GM12878 (cell line): Measurements from ENCODE around the gene DYNC1I2. TPM values are rescaled to one million over a fixed set of nuclear protein-coding genes. Genes with fewer than 3 reads are reported as not detected.

Experiments
- ATAC-seq: fragments of 200-7000 bp; cut with Tn5 transposase; 3 replicates; pipeline ENCODE4 v1.9.1; 2020; ENCODE audit warnings: mild to moderate bottlenecking, moderate library complexity
- BruUV-seq: library from RNA; stranded (reverse); fragments of 400-500 nt; replicated peaks from 2 replicates; lab custom pipeline; 2021; lab: Mats Ljungman, UMichigan
- CTCF ChIA-PET: fragments of 300-600 bp; sonication (Branson Sonifier 250); formaldehyde crosslinking; extraction: SDS; loops from one replicate; lab custom pipeline; 2021; ENCODE audit warnings: inconsistent platforms; lab: Yijun Ruan, JAX
- POLR2A ChIA-PET: fragments of 350-600 bp; formaldehyde crosslinking; extraction: SDS; loops from one replicate; lab custom pipeline; 2021; ENCODE audit warnings: inconsistent platforms; lab: Charles Lee
- RAD21 ChIA-PET: fragments of 300-600 bp; sonication (Branson Sonifier 250); formaldehyde crosslinking; loops from one replicate; lab custom pipeline; 2023; ENCODE audit warnings: antibody characterized with exemption; ENCODE audit not compliant: unreplicated experiment; lab: Charles Lee
- SMC1A ChIA-PET: fragments of 300-600 bp; sonication (Branson Sonifier 250); formaldehyde crosslinking; loops from one replicate; lab custom pipeline; 2023; ENCODE audit not compliant: unreplicated experiment, uncharacterized antibody; lab: Charles Lee
- DNase-seq: peaks from one replicate; pipeline ENCODE4 v3.0.0-alpha.2; 2011; ENCODE audit warnings: low read depth, low spot score
- FAIRE-seq: peaks from 3 replicates; lab custom pipeline; 2011; peaks lifted over from hg19 to GRCh38; lab: Jason Lieb, UNC
- H2AFZ ChIP-seq: 2 replicates; pipeline ENCODE4 v1.6.0; 2011; ENCODE audit warnings: low read depth, low read length, control low read depth; ENCODE audit not compliant: control insufficient read depth
- H3K27ac ChIP-seq: 2 replicates; pipeline ENCODE4 v1.5.1; 2011; ENCODE audit warnings: control low read depth; ENCODE audit not compliant: control insufficient read depth, insufficient read depth
- H3K27me3 ChIP-seq, 2 experiments: replicated peaks in 1 of 2; 2 replicates each; pipeline versions ENCODE4 v1.6.0 to v1.6.1; 2011; ENCODE audit warnings: low read length in 1 of 2; ENCODE audit not compliant: control insufficient read depth in 2 of 2, insufficient read depth in 2 of 2
- H3K36me3 ChIP-seq, 2 experiments: 2 replicates each; pipeline ENCODE4 v1.5.1; 2011; ENCODE audit warnings: low read length in 1 of 2; ENCODE audit not compliant: control insufficient read depth in 2 of 2, insufficient read depth in 2 of 2
- H3K4me1 ChIP-seq: 2 replicates; pipeline ENCODE4 v1.6.1; 2011; ENCODE audit warnings: mild to moderate bottlenecking, low read length, moderate library complexity, mixed read lengths; ENCODE audit not compliant: control insufficient read depth, insufficient read depth
- H3K4me2 ChIP-seq: 2 replicates; pipeline ENCODE4 v1.6.0; 2011; ENCODE audit warnings: control low read depth; ENCODE audit not compliant: control insufficient read depth, insufficient read depth
- H3K4me3 ChIP-seq: fragments of 200-600 bp; sonication (generic); 2 replicates; pipeline ENCODE4 v1.5.1; 2016
- H3K79me2 ChIP-seq: 2 replicates; pipeline ENCODE4 v1.6.0; 2011; ENCODE audit warnings: low read length; ENCODE audit not compliant: control insufficient read depth, insufficient read depth
- H3K9ac ChIP-seq: 2 replicates; pipeline ENCODE4 v1.8.0; 2011; ENCODE audit warnings: low read length, control low read depth, mixed read lengths; ENCODE audit not compliant: control insufficient read depth, insufficient read depth
- H3K9me3 ChIP-seq: replicated peaks from 3 replicates; pipeline ENCODE4 v1.5.1; 2011; ENCODE audit warnings: mild to moderate bottlenecking, low read length; ENCODE audit not compliant: control insufficient read depth, insufficient read depth
- H4K20me1 ChIP-seq: 2 replicates; pipeline ENCODE4 v1.6.0; 2011; ENCODE audit not compliant: control insufficient read depth, insufficient read depth
- BCLAF1 ChIP-seq: fragments of 450-650 bp; IDR thresholded peaks from 2 replicates; pipeline ENCODE4 v1.6.1; 2017; ENCODE audit warnings: antibody characterized with exemption, mild to moderate bottlenecking, moderate library complexity
- CBX3 ChIP-seq: fragments of 200-600 bp; sonication (generic); IDR thresholded peaks from 2 replicates; pipeline ENCODE4 v1.6.1; 2016; ENCODE audit warnings: low read depth, borderline replicate concordance
- CEBPB ChIP-seq, 2 experiments: fragments of 150-350 bp in 1 of 2; IDR thresholded peaks; 2 replicates each; pipeline ENCODE4 v1.6.1; 2012 to 2014; ENCODE audit warnings: low read depth in 2 of 2, low read length in 2 of 2, borderline replicate concordance in 1 of 2, inconsistent platforms in 1 of 2
- CREB1 ChIP-seq: IDR thresholded peaks from 2 replicates; pipeline ENCODE4 v1.6.1; 2012; ENCODE audit warnings: low read depth, mild to moderate bottlenecking, inconsistent platforms
- CUX1 ChIP-seq: IDR thresholded peaks from 2 replicates; pipeline ENCODE4 v1.6.1; 2012; ENCODE audit warnings: improper control_type of control experiment, low read depth, low read length; ENCODE audit not compliant: insufficient replicate concordance
- EZH2 ChIP-seq: IDR thresholded peaks from 2 replicates; pipeline ENCODE4 v1.6.1; 2012; ENCODE audit warnings: low read depth, mild to moderate bottlenecking, control low read depth, inconsistent platforms, low read length, borderline replicate concordance; ENCODE audit not compliant: control insufficient read depth
- HDGF ChIP-seq: fragments of 450-650 bp; IDR thresholded peaks from 2 replicates; pipeline ENCODE4 v1.6.1; 2016; ENCODE audit warnings: antibody characterized with exemption
- RELB ChIP-seq: fragments of 450-650 bp; IDR thresholded peaks from 2 replicates; pipeline ENCODE4 v1.6.1; 2017; ENCODE audit warnings: low read depth, mild to moderate bottlenecking, moderate library complexity
- RFX5 ChIP-seq: IDR thresholded peaks from 2 replicates; pipeline ENCODE4 v1.6.1; 2011; ENCODE audit warnings: low read depth, low read length, improper control_type of control experiment
- WRNIP1 ChIP-seq: IDR thresholded peaks from 2 replicates; pipeline ENCODE4 v1.6.1; 2011; ENCODE audit warnings: low read depth, low read length, improper control_type of control experiment, borderline replicate concordance
- YBX1 ChIP-seq: fragments of 450-650 bp; IDR thresholded peaks from 2 replicates; pipeline ENCODE4 v1.6.1; 2016; ENCODE audit warnings: antibody characterized with exemption
- WGBS: methylation state at CpG from one replicate; pipeline ENCODE4 v1.1.6; 2016; ENCODE audit warnings: low lambda C conversion rate; ENCODE audit not compliant: insufficient replicate concordance, insufficient coverage; ENCODE audit errors: missing lambda C conversion rate; 5-methylcytosine and 5-hydroxymethylcytosine counted together
- in situ Hi-C: fragments of 300-500 bp; cut with MboI; formaldehyde crosslinking; loops from 9 replicates; pipeline ENCODE4 v1.14.3; 2018; ENCODE audit warnings: mixed read lengths
- intact Hi-C: fragments of 100-400 bp; cut with micrococcal nuclease; formaldehyde crosslinking; loops from one replicate; pipeline ENCODE4 v1.14.2; 2022; ENCODE audit not compliant: unreplicated experiment
- polyA plus RNA-seq, 11 experiments: library from polyadenylated mRNA; depleted of rRNA in 4 of 11; unstranded in 6 of 11; stranded (reverse) in 5 of 11; fragments of >200 nt; fragmentation: Nextera tagmentation in 4 of 11; fragmentation: Illumina TruSeq in 1 of 11; extraction: Ambion mirVana in 4 of 11; extraction: Trizol in 1 of 11; gene quantifications; 1 replicate in 1 of 11; 2 replicates in 10 of 11; pipeline versions ENCODE4 v1.2.1 to v1.2.3, GENCODE V29; 2011 to 2016; ENCODE audit warnings: inconsistent platforms in 2 of 11, missing spikeins in 2 of 11, low read depth in 1 of 11
- total RNA-seq, 4 experiments: library from RNA; depleted of rRNA in 3 of 4; stranded (reverse); fragments of >200 nt in 3 of 4; fragmentation: Illumina TruSeq in 1 of 4; extraction: Trizol in 1 of 4; gene quantifications; 2 replicates each; pipeline versions ENCODE4 v1.2.1 to v1.2.3, GENCODE V29; 2013 to 2021

DYNC1I2 gene
- total and polyA plus RNA-seq, 10 of the 15 experiments (the other 5 are each of a cell fraction or from before 2014, with no cell fraction given), result 39.9 to 113 (median 53.5) TPM

GRCh38 chr2:171719660-171720059, 32.4 kb downstream of the DYNC1I2 start:
- POLR2A ChIA-PET, result no interaction called here
- BruUV-seq, result no TSS peak
- DNase-seq (no peak), ATAC-seq (no peak), FAIRE-seq (no peak)
- in situ Hi-C loops (no loop called here), intact Hi-C loops (no loop called here)
- TF ChIP-seq CEBPB (IDR thresholded peaks at IDR 0.05; ENCODE audit: borderline replicate concordance in 1 of 2, low read depth in 2 of 2, low read length in 2 of 2) (no peak), EZH2 (no peak), HDGF (no peak), YBX1 (no peak), RELB (no peak), CBX3 (no peak), RFX5 (no peak), CUX1 (no peak), BCLAF1 (no peak), CREB1 (no peak), WRNIP1 (no peak)
- no peak overlapping the region for H3K4me2 ChIP-seq
- CTCF ChIA-PET, result interaction anchor here (1.0 to 1.3 kb wide), 3 partner anchors 16 to 387 kb away, joined by 3 to 5 read pairs (median 5); no protein-coding TSS in a partner anchor
- H3K27me3 ChIP-seq, result no peaks in the 10 kb centered on the region
- H3K4me3 ChIP-seq, result no peak overlapping the region
- no peaks in the 10 kb centered on the region for H4K20me1 ChIP-seq
- RAD21 ChIA-PET, result no interaction called here
- no peaks in the 10 kb centered on the region for H3K9me3 ChIP-seq
- no peaks in the 10 kb centered on the region; a peak in 2 of 4 replicates for H3K36me3 ChIP-seq
- H3K9ac ChIP-seq, result no peak overlapping the region
- no peaks in the 10 kb centered on the region for H3K79me2 ChIP-seq
- H2AFZ ChIP-seq, result no peak overlapping the region
- no peaks in the 10 kb centered on the region for H3K4me1 ChIP-seq
- SMC1A ChIA-PET, result interaction anchor here (0.8 to 1.9 kb wide), 2 partner anchors 13 to 141 kb away, joined by 3 to 7 read pairs; no protein-coding TSS in a partner anchor
- 85% methylated on average over 3 of the region's 3 CpGs for WGBS
- H3K27ac ChIP-seq, result no peak overlapping the region
